OCI-LY1 (cell line): ENCODE results near the gene OR52E1.
"Not testable (repeated sequence)": the region's sequence is repeated elsewhere in the genome, so short reads cannot be mapped to it uniquely, and the experiment has no call there.

Experiments used
- H2AFZ ChIP-seq: fragments of 200-600 bp; sonication (generic), shearing (Covaris generic); 2 replicates; pipeline ENCODE4 v1.6.0; 2014; ENCODE audit warnings: antibody characterized with exemption, mild to moderate bottlenecking, low read length
- H3F3A ChIP-seq: fragments of 200-600 bp; sonication (generic), shearing (Covaris generic); 2 replicates; pipeline ENCODE4 v1.6.0; 2014; ENCODE audit warnings: mild to moderate bottlenecking, antibody characterized with exemption, low read length, moderate library complexity; ENCODE audit not compliant: insufficient read depth
- H3K27ac ChIP-seq: fragments of 200-600 bp; sonication (generic); 2 replicates; pipeline ENCODE4 v1.5.1; 2014; ENCODE audit warnings: low read length, mixed run types, mild to moderate bottlenecking, low read depth; ENCODE audit not compliant: poor library complexity, severe bottlenecking
- H3K27me3 ChIP-seq: fragments of 200-600 bp; sonication (generic); 2 replicates; pipeline ENCODE4 v1.6.0; 2014; ENCODE audit warnings: antibody characterized with exemption, mild to moderate bottlenecking, low read length, moderate library complexity; ENCODE audit not compliant: insufficient read depth
- H3K36me3 ChIP-seq: fragments of 200-600 bp; sonication (generic); 2 replicates; pipeline ENCODE4 v1.6.1; 2014; ENCODE audit warnings: mild to moderate bottlenecking, antibody characterized with exemption, low read length, moderate library complexity, mixed read lengths; ENCODE audit not compliant: insufficient read depth
- H3K4me1 ChIP-seq: fragments of 200-600 bp; sonication (generic); 2 replicates; pipeline ENCODE4 v1.5.1; 2014; ENCODE audit warnings: mild to moderate bottlenecking, low read length, moderate library complexity; ENCODE audit not compliant: insufficient read depth, severe bottlenecking
- H3K4me2 ChIP-seq: fragments of 200-600 bp; sonication (generic), shearing (Covaris generic); 2 replicates; pipeline ENCODE4 v1.6.1; 2014; ENCODE audit warnings: low read length
- H3K4me3 ChIP-seq: fragments of 200-600 bp; sonication (generic); 2 replicates; pipeline ENCODE4 v1.5.1; 2014; ENCODE audit warnings: low read length, low read depth, mild to moderate bottlenecking, mixed read lengths; ENCODE audit not compliant: poor library complexity, severe bottlenecking
- H3K79me2 ChIP-seq: fragments of 200-600 bp; shearing (Covaris generic); 2 replicates; pipeline ENCODE4 v1.6.1; 2016; ENCODE audit warnings: mixed run types, low read length, mixed read lengths; ENCODE audit not compliant: insufficient read depth
- H3K9ac ChIP-seq: fragments of 200-600 bp; sonication (generic), shearing (Covaris generic); 2 replicates; pipeline ENCODE4 v1.6.1; 2014; ENCODE audit warnings: mild to moderate bottlenecking, low read length, mixed read lengths
- H3K9me2 ChIP-seq: fragments of 200-600 bp; sonication (generic), shearing (Covaris generic); 2 replicates; pipeline ENCODE4 v1.6.1; 2014; ENCODE audit warnings: low read depth, mild to moderate bottlenecking, low read length, mixed read lengths
- H3K9me3 ChIP-seq: fragments of 200-600 bp; shearing (Covaris generic); 2 replicates; pipeline ENCODE4 v1.6.1; 2014; ENCODE audit warnings: low read length, mixed read lengths
- H4K20me1 ChIP-seq: fragments of 200-600 bp; sonication (generic), shearing (Covaris generic); 2 replicates; pipeline ENCODE4 v1.6.0; 2016; ENCODE audit warnings: mild to moderate bottlenecking, low read length; ENCODE audit not compliant: insufficient read depth
- EZH2 ChIP-seq: fragments of 200-600 bp; sonication (generic), shearing (Covaris generic); IDR thresholded peaks from 2 replicates; pipeline ENCODE4 v1.8.0; 2017; ENCODE audit warnings: borderline replicate concordance, mixed run types, mild to moderate bottlenecking, antibody characterized with exemption, low read length, moderate library complexity, mixed read lengths
- TF ChIP-seq, protein P1 (sequence below): fragments of 200-600 bp; sonication (generic), shearing (Covaris generic); IDR thresholded peaks from 2 replicates; pipeline ENCODE4 v1.5.1; 2017; ENCODE audit warnings: mild to moderate bottlenecking, antibody characterized with exemption, low read length, moderate library complexity, mixed read lengths

The OR52E1 gene

DNA sequence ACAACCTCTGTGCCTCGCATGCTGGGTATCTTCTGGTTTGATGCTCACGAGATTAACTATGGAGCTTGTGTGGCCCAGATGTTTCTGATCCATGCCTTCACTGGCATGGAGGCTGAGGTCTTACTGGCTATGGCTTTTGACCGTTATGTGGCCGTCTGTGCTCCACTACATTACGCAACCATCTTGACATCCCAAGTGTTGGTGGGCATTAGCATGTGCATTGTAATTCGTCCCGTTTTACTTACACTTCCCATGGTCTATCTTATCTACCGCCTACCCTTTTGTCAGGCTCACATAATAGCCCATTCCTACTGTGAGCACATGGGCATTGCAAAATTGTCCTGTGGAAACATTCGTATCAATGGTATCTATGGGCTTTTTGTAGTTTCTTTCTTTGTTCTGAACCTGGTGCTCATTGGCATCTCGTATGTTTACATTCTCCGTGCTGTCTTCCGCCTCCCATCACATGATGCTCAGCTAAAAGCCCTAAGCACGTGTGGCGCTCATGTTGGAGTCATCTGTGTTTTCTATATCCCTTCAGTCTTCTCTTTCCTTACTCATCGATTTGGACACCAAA is 22.5 kb upstream of the OR52E1 start:
- H3K9me2 ChIP-seq: no peaks in the 10 kb centered on the region
- no peaks in the 10 kb centered on the region for H4K20me1 ChIP-seq
- H3K4me2 ChIP-seq: no peak overlapping the region

GRCh38 chr11:5058679-5059078 is 10.7 kb upstream of the OR52E1 start:
- H3K9me2 ChIP-seq, H3K4me3 ChIP-seq, H3K9me3 ChIP-seq, H2AFZ ChIP-seq, H3F3A ChIP-seq, H3K36me3 ChIP-seq, H3K4me1 ChIP-seq, H3K4me2 ChIP-seq, H3K27ac ChIP-seq, H3K9ac ChIP-seq, H4K20me1 ChIP-seq, H3K27me3 ChIP-seq, H3K79me2 ChIP-seq: not testable (repeated sequence)

More for the DNA sequence above, 22.5 kb upstream of the OR52E1 start:
- Histone ChIP-seq H2AFZ (no peak overlapping the region), H3K4me1 (no peaks in the 10 kb centered on the region), H3K27me3 (no peaks in the 10 kb centered on the region), H3K36me3 (no peaks in the 10 kb centered on the region), H3K27ac (no peak overlapping the region), H3K79me2 (no peaks in the 10 kb centered on the region), H3K4me3 (no peak overlapping the region), H3K9me3 (no peaks in the 10 kb centered on the region), H3K9ac (no peak overlapping the region), H3F3A (no peaks in the 10 kb centered on the region)
- no peak for TF ChIP-seq EZH2
- TF ChIP-seq, protein P1, sequence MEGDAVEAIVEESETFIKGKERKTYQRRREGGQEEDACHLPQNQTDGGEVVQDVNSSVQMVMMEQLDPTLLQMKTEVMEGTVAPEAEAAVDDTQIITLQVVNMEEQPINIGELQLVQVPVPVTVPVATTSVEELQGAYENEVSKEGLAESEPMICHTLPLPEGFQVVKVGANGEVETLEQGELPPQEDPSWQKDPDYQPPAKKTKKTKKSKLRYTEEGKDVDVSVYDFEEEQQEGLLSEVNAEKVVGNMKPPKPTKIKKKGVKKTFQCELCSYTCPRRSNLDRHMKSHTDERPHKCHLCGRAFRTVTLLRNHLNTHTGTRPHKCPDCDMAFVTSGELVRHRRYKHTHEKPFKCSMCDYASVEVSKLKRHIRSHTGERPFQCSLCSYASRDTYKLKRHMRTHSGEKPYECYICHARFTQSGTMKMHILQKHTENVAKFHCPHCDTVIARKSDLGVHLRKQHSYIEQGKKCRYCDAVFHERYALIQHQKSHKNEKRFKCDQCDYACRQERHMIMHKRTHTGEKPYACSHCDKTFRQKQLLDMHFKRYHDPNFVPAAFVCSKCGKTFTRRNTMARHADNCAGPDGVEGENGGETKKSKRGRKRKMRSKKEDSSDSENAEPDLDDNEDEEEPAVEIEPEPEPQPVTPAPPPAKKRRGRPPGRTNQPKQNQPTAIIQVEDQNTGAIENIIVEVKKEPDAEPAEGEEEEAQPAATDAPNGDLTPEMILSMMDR: no peak

GRCh38 chr11:5059391-5059790 is 10.0 kb upstream of the OR52E1 start, which contains the start of gene OR52E2:
OR52E2 (minus strand) TSS chr11:5059627; CDS start chr11:5059627, 0 bp downstream.
- H3K36me3 ChIP-seq: no peaks in the 10 kb centered on the region

More at GRCh38 chr11:5059391-5059790, 10.0 kb upstream of the OR52E1 start, which contains the start of gene OR52E2:
- Histone ChIP-seq H3K9ac (no peak within 1 kb of the TSS), H3K9me2 (no peaks in the 10 kb centered on the region), H4K20me1 (no peaks in the 10 kb centered on the region), H2AFZ (no peak within 1 kb of the TSS), H3K27me3 (no peaks in the 10 kb centered on the region), H3F3A (no peaks in the 10 kb centered on the region), H3K4me2 (no peak within 1 kb of the TSS), H3K4me3 (no peak within 1 kb of the TSS), H3K9me3 (no peaks in the 10 kb centered on the region), H3K79me2 (no peaks in the 10 kb centered on the region), H3K4me1 (no peaks in the 10 kb centered on the region), H3K27ac (no peak within 1 kb of the TSS)
- TF ChIP-seq, protein P1: no peak
- no peak for TF ChIP-seq EZH2
